Measurements from ENCODE around the gene WDR62.
A peak's percentile ranks its signal among the peaks of the same experiment; 100 is the strongest.

Gene WDR62

DNA sequence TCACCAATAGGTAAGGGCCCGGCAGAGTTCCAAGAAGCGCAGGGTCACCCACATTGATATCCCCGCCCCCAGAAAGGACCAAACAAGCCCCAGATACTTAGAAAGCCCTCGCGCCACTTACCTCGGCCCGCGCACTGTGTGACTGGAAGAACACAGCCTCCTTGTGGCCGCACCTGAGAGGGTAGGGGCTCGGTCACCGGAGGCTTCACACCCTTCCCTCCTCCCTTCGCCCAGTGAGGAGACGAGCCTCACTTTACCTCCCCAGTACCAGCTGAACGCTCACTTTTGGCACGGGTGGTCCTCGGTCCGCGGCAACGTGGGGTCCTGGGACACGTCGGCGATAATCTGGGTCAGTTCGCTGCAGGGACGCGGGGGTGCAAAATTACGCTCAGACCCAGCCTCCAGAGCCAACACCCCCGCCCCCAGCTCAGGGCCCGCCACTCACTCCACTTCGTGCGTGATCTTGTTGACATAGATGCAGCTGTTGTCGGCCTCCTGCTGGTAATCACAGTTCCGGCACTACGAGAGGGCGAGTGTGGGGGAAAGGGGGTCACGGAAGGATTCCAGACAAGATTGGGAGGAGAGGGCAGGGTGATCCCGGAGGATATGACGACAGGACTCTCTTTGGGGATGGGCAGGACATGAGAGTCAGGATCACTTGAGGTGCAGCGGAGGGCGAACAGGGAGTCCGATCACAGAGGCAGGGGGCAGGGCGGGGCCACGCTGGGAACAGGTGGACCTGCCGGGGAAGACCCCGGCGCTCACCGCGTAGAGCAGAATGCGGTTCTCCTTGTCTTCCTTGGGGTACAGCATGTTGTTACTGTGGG is 59.4 kb downstream of the WDR62 start (continued):
- TF ChIP-seq, protein P1, sequence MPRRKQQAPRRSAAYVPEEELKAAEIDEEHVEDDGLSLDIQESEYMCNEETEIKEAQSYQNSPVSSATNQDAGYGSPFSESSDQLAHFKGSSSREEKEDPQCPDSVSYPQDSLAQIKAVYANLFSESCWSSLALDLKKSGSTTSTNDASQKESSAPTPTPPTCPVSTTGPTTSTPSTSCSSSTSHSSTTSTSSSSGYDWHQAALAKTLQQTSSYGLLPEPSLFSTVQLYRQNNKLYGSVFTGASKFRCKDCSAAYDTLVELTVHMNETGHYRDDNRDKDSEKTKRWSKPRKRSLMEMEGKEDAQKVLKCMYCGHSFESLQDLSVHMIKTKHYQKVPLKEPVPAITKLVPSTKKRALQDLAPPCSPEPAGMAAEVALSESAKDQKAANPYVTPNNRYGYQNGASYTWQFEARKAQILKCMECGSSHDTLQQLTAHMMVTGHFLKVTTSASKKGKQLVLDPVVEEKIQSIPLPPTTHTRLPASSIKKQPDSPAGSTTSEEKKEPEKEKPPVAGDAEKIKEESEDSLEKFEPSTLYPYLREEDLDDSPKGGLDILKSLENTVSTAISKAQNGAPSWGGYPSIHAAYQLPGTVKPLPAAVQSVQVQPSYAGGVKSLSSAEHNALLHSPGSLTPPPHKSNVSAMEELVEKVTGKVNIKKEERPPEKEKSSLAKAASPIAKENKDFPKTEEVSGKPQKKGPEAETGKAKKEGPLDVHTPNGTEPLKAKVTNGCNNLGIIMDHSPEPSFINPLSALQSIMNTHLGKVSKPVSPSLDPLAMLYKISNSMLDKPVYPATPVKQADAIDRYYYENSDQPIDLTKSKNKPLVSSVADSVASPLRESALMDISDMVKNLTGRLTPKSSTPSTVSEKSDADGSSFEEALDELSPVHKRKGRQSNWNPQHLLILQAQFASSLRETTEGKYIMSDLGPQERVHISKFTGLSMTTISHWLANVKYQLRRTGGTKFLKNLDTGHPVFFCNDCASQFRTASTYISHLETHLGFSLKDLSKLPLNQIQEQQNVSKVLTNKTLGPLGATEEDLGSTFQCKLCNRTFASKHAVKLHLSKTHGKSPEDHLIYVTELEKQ (tag by site-specific recombination; IDR thresholded peaks at IDR 0.05; ENCODE audit: borderline replicate concordance): peak; percentile 60
- TF ChIP-seq ZNF10 (tag by site-specific recombination; IDR thresholded peaks at IDR 0.05): peak; percentile 95
- no peak for TF ChIP-seq KLF9 (tag by site-specific recombination; IDR thresholded peaks at IDR 0.05; ENCODE audit: low read depth)
- no peak for TF ChIP-seq ZNF571 (tag by site-specific recombination; IDR thresholded peaks at IDR 0.05)
- no peak for TF ChIP-seq ZNF707 (tag by site-specific recombination; IDR thresholded peaks at IDR 0.05)
- peak; percentile 34; the same call in 1 of the 2 replicates for TF ChIP-seq ZNF473 (tag by site-specific recombination; IDR thresholded peaks at IDR 0.05)
- TF ChIP-seq ZNF558 (tag by site-specific recombination; IDR thresholded peaks at IDR 0.05): no peak
- no peak for TF ChIP-seq GLIS1 (tag by site-specific recombination; IDR thresholded peaks at IDR 0.05)
- TF ChIP-seq ZNF223 (tag by site-specific recombination; IDR thresholded peaks at IDR 0.05): 0 out of 2 replicates have a peak, but pooled peaks have one; percentile 13
- TF ChIP-seq ZNF132 (tag by site-specific recombination; IDR thresholded peaks at IDR 0.05; ENCODE audit: borderline replicate concordance): no peak

DNA sequence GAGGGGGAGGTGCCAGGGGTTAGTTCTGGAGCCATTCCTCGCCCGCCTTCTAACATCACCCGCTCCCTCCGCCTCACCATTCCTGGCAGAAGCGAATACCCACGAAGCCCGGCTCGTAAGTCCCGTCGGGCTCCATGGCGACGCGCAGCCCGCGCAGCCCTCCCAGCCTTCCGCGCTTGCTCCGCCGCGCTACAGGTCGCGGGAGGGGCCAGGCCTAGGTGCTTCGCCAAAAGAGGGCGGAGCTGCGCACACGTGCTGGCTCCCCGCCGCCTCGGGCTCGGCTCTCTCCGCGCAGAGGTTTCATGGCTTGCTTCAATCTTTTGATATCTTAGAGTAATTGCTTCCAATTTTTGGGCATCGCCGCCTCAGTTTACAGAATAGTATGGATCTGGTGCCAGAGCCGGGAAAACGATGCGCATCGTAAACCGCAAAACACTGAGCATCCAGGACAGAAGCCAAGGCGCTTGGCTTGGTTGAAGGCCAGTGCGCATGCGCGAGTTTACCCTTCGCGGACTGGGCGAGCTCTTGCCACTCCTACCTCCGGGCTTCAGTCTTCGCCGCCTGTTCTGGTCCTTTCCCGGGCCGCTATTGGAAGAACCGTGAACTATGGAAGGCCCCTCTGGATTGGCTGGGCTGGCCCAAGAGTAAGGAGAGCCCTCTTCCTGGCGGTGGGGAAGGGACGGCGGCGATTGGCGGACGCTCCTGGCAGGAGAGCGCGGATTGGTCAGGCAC is 60.2 kb downstream of the WDR62 start, which contains the start of gene POLR2I:
TSS of gene POLR2I (minus strand) at position 155 of the 732 bp plus-strand sequence. CDS start at position 136, 19 bp downstream.
- Histone ChIP-seq H3K4me1 (ENCODE audit: control insufficient read depth, insufficient read depth, low read length) (peaks cover 27% of the 10 kb centered on the region), H3K9me3 (ENCODE audit: control insufficient read depth, insufficient read depth, low read depth, low read length) (no peaks in the 10 kb centered on the region), H3K36me3 (ENCODE audit: control insufficient read depth in 2 of 2, insufficient read depth in 1 of 2, low read length in 2 of 2) (peaks cover 56 to 63% of the 10 kb centered on the region in 2 experiments), H3K27ac (ENCODE audit: extremely low read depth, low read depth, low read length) (peak within 1 kb of the TSS; percentile 92), H3K4me3 (ENCODE audit: low read depth, low read length) (peak within 1 kb of the TSS; percentile 58)
- ChIA-PET CTCF (interaction anchor here (0.6 to 5.1 kb wide), 11 partner anchors 12 to 101 kb away, joined by 3 to 49 read pairs (median 4); partner anchors contain the start of genes ALKBH6 and THAP8), POLR2A (interaction anchor here (0.5 to 4.5 kb wide), 48 partner anchors 8 to 1437 kb away, joined by 3 to 96 read pairs (median 4); partner anchors contain the start of genes ALKBH6, CAPNS1, COX6B1 and LIN37)
- TF ChIP-seq WT1 (tag by site-specific recombination; IDR thresholded peaks at IDR 0.05) (peak; percentile 84), ZBTB7A (tag by site-specific recombination; IDR thresholded peaks at IDR 0.05; ENCODE audit: low read depth) (peak; percentile 88; the same call in 1 of the 2 replicates), ZBTB21 (tag by site-specific recombination; IDR thresholded peaks at IDR 0.05) (peak; percentile 9; the same call in 1 of the 2 replicates), REPIN1 (tag by site-specific recombination; IDR thresholded peaks at IDR 0.05; ENCODE audit: low read depth) (peak; percentile 59; the same call in 1 of the 2 replicates), ZSCAN23 (tag by site-specific recombination; IDR thresholded peaks at IDR 0.05) (no peak; the same call in 1 of the 2 replicates), KLF8 (tag by site-specific recombination; IDR thresholded peaks at IDR 0.05) (peak; percentile 97), YY1 (tag by site-specific recombination; IDR thresholded peaks at IDR 0.05) (peak; percentile 93), ZNF785 (tag by site-specific recombination; IDR thresholded peaks at IDR 0.05) (no peak), KLF10 (tag by site-specific recombination; IDR thresholded peaks at IDR 0.05) (peak; percentile 90), ZNF121 (tag by site-specific recombination; IDR thresholded peaks at IDR 0.05) (0 out of 2 replicates have a peak, but pooled peaks have one; percentile 51), ZNF302 (tag by site-specific recombination; IDR thresholded peaks at IDR 0.05; ENCODE audit: low read depth) (no peak), KLF16 (tag by site-specific recombination; IDR thresholded peaks at IDR 0.05) (peak; percentile 100)
- TF ChIP-seq, protein P2, sequence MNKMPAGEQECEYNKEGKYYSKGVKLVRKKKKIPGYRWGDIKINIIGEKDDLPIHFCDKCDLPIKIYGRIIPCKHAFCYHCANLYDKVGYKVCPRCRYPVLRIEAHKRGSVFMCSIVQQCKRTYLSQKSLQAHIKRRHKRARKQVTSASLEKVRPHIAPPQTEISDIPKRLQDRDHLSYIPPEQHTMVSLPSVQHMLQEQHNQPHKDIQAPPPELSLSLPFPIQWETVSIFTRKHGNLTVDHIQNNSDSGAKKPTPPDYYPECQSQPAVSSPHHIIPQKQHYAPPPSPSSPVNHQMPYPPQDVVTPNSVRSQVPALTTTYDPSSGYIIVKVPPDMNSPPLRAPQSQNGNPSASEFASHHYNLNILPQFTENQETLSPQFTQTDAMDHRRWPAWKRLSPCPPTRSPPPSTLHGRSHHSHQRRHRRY (tag by site-specific recombination; IDR thresholded peaks at IDR 0.05): 0 out of 2 replicates have a peak, but pooled peaks have one; percentile 14
- TF ChIP-seq, protein P3, sequence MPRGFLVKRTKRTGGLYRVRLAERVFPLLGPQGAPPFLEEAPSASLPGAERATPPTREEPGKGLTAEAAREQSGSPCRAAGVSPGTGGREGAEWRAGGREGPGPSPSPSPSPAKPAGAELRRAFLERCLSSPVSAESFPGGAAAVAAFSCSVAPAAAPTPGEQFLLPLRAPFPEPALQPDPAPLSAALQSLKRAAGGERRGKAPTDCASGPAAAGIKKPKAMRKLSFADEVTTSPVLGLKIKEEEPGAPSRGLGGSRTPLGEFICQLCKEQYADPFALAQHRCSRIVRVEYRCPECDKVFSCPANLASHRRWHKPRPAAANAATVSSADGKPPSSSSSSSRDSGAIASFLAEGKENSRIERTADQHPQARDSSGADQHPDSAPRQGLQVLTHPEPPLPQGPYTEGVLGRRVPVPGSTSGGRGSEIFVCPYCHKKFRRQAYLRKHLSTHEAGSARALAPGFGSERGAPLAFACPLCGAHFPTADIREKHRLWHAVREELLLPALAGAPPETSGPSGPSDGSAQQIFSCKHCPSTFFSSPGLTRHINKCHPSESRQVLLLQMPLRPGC (tag by site-specific recombination; IDR thresholded peaks at IDR 0.05): peak; percentile 67; the same call in 1 of the 2 replicates
- TF ChIP-seq, protein P4, sequence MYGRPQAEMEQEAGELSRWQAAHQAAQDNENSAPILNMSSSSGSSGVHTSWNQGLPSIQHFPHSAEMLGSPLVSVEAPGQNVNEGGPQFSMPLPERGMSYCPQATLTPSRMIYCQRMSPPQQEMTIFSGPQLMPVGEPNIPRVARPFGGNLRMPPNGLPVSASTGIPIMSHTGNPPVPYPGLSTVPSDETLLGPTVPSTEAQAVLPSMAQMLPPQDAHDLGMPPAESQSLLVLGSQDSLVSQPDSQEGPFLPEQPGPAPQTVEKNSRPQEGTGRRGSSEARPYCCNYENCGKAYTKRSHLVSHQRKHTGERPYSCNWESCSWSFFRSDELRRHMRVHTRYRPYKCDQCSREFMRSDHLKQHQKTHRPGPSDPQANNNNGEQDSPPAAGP (tag by site-specific recombination; IDR thresholded peaks at IDR 0.05): peak; percentile 98
- TF ChIP-seq, protein P5, sequence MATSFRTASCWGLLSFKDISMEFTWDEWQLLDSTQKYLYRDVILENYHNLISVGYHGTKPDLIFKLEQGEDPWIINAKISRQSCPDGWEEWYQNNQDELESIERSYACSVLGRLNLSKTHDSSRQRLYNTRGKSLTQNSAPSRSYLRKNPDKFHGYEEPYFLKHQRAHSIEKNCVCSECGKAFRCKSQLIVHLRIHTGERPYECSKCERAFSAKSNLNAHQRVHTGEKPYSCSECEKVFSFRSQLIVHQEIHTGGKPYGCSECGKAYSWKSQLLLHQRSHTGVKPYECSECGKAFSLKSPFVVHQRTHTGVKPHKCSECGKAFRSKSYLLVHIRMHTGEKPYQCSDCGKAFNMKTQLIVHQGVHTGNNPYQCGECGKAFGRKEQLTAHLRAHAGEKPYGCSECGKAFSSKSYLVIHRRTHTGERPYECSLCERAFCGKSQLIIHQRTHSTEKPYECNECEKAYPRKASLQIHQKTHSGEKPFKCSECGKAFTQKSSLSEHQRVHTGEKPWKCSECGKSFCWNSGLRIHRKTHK (tag by site-specific recombination; IDR thresholded peaks at IDR 0.05): no peak

Measured in HEK293 (cell line).